ENCODE data around the gene CUL4B. TPM values are rescaled to one million over a fixed set of nuclear protein-coding genes. Genes with fewer than 3 reads are reported as not detected.

CUL4B gene
- total RNA-seq, 2 experiments from 2014 or later, result 53.2 to 60.1 TPM

DNA sequence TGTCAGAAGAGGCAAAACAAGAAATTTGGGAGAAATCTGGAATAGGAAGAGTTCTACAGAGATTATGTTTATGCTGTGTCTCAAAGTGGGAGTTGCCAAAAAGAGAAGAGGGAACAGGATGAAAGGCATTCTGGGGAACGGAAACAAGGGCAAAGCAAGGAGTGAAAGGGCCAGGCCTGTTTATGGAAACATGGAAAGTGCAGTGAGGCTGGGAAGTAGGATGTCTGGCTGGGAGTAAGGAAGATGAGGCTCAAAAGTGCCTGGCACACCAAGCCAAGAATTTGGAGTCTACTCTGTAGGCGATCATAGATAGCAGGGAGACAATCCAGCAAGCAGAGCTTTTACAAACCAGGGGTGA, 1.8 kb upstream of the CUL4B start:
- Mint-ChIP-seq H3K9me3 (no peaks in the 10 kb centered on the region), H3K36me3 (ENCODE audit: low read depth) (peaks cover 4% of the 10 kb centered on the region), H3K4me3 (no peak overlapping the region), H3K4me1 (ENCODE audit: low read depth) (peaks cover 8% of the 10 kb centered on the region), H3K27me3 (ENCODE audit: low read depth) (no peaks in the 10 kb centered on the region), H3K27ac (peak overlapping the region; percentile 59)
- intact Hi-C loops (cut with micrococcal nuclease), result loop anchor here (5.0 kb wide), 3 partner anchors 75 to 690 kb away; partner anchors contain the start of genes LAMP2, NDUFA1 and RNF113A
- CTCF ChIA-PET, result no interaction called here
- no peak for DNase-seq

- Mint-ChIP-seq H3K27ac (peak overlapping the region; percentile 98), H3K36me3 (ENCODE audit: low read depth) (peaks cover 6% of the 10 kb centered on the region), H3K4me3 (peak overlapping the region; percentile 98), H3K27me3 (ENCODE audit: low read depth) (no peaks in the 10 kb centered on the region), H3K4me1 (ENCODE audit: low read depth) (peaks cover 11% of the 10 kb centered on the region), H3K9me3 (no peaks in the 10 kb centered on the region)
- no peak for DNase-seq
- CTCF ChIA-PET, result interaction anchor here (0.7 to 0.8 kb wide), 2 partner anchors 42 to 101 kb away, joined by 3 read pairs; partner anchors contain the start of gene MCTS1
- intact Hi-C loops (cut with micrococcal nuclease), result loop anchor here (1.0 to 5.0 kb wide), 8 partner anchors 12 to 690 kb away; partner anchors contain the start of genes C1GALT1C1, LAMP2, MCTS1 and NDUFA1
Measured at GRCh38 chrX:120561634-120562568, 1.1 kb upstream of the CUL4B start.

GRCh38 chrX:120560405-120560841, 339 bp downstream of the CUL4B start:
- peaks cover 16% of the 10 kb centered on the region for H3K4me1 Mint-ChIP-seq (ENCODE audit: low read depth)
- CTCF ChIA-PET, result interaction anchor here (0.7 kb wide), 1 partner anchor 17 kb away, joined by 3 read pairs; no protein-coding TSS in a partner anchor
- H3K36me3 Mint-ChIP-seq (ENCODE audit: low read depth), result peaks cover 8% of the 10 kb centered on the region
- no peaks in the 10 kb centered on the region for H3K27me3 Mint-ChIP-seq (ENCODE audit: low read depth)
- H3K4me3 Mint-ChIP-seq, result peak overlapping the region; percentile 98
- no peaks in the 10 kb centered on the region for H3K9me3 Mint-ChIP-seq
- peak; percentile 55 for DNase-seq
- peak overlapping the region; percentile 98 for H3K27ac Mint-ChIP-seq
- intact Hi-C loops (cut with micrococcal nuclease), result loop anchor here (1.0 to 5.0 kb wide), 6 partner anchors 73 to 688 kb away; partner anchors contain the start of genes LAMP2, NDUFA1, RNF113A and ZBTB33

GRCh38 chrX:120559804-120560203, 958 bp downstream of the CUL4B start:
- Mint-ChIP-seq H3K4me1 (ENCODE audit: low read depth) (peaks cover 18% of the 10 kb centered on the region), H3K36me3 (ENCODE audit: low read depth) (peaks cover 9% of the 10 kb centered on the region), H3K9me3 (no peaks in the 10 kb centered on the region), H3K4me3 (peak overlapping the region; percentile 98), H3K27ac (peak overlapping the region; percentile 98), H3K27me3 (ENCODE audit: low read depth) (no peaks in the 10 kb centered on the region)
- CTCF ChIA-PET, result interaction anchor here (0.7 kb wide), 1 partner anchor 18 kb away, joined by 3 read pairs; no protein-coding TSS in a partner anchor
- DNase-seq, result no peak
- intact Hi-C loops (cut with micrococcal nuclease), result loop anchor here (1.0 to 10.0 kb wide), 8 partner anchors 73 to 1325 kb away; partner anchors contain the start of genes LAMP2, NDUFA1, PGRMC1 and RNF113A

DNA sequence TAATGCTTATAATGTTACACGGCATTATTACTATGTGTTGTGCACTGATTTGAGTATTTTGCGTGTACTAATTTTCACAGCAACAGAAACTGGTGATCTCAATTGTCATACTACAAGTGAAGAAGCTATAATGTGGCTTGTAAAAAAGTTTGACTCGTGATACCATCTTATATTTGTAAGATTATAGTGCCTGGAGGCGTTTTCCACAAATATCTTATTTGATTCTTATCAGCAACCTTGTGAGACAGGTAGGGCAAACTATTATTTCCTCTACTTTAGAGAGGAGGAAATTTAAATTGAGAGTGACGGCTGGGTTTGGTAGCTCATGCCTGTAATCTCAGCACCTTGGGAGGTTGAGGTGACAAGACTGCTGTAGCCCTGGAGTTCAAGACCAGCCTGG, 4.5 kb downstream of the CUL4B start:
- H3K36me3 Mint-ChIP-seq (ENCODE audit: low read depth), result peaks cover 12% of the 10 kb centered on the region
- no peak for DNase-seq
- H3K27ac Mint-ChIP-seq, result no peak overlapping the region
- CTCF ChIA-PET, result interaction anchor here (0.5 to 1.3 kb wide), 2 partner anchors 59 to 107 kb away, joined by 3 to 5 read pairs; no protein-coding TSS in a partner anchor
- intact Hi-C loops (cut with micrococcal nuclease), result loop anchor here (5.0 to 10.0 kb wide), 2 partner anchors 216 to 1321 kb away; partner anchors contain the start of gene PGRMC1
- no peaks in the 10 kb centered on the region for H3K9me3 Mint-ChIP-seq
- no peak overlapping the region for H3K4me3 Mint-ChIP-seq
- H3K27me3 Mint-ChIP-seq (ENCODE audit: low read depth), result no peaks in the 10 kb centered on the region
- H3K4me1 Mint-ChIP-seq (ENCODE audit: low read depth), result peaks cover 13% of the 10 kb centered on the region

DNA sequence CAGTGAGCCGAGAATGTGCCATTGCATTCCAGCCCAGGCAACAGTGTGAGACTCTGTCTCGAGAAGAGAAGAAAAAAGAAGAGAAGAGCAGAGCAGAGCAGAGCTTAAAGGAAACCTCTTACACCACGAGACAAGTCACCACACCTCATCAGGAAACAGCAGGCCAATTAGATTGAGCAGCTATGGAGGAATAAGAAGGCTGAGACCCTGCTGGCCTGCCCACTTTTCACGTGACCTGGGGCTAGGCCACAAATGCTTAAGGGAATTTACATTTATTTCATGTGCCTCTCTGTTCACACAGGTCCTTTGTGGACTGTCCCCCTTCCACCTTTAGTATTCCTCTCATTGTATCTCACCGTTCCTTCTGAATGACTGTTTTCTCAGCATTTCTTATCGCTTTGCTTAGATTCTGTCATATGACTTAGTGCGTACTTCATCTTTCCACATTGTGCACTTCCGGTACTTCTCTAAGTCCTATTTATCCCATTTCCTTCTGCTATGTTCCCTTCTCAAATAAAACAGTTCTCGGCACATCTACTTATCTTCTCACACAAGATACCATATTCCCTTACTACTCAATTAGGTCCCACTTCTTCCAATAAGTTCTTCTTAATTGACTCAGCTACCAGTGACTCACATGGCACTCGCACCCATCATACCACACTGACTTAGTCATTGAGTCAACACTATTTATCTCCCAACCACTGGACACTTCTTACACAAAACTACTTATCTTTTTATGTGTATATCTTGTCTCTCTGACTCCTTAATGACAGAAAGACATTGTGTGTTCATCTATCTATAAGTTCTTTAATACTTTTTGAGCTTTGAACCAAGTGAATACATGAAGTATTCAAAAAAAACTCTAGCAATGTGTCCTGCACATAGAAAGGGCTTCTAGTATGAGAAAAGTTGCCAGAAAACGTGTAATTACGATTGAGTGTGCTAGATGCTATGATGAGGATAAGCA, 11.0 kb downstream of the CUL4B start:
- peak; percentile 56 for DNase-seq
- Mint-ChIP-seq H3K36me3 (ENCODE audit: low read depth) (peaks cover 10% of the 10 kb centered on the region), H3K27ac (peak overlapping the region; percentile 32), H3K4me3 (no peak overlapping the region), H3K9me3 (no peaks in the 10 kb centered on the region), H3K27me3 (ENCODE audit: low read depth) (no peaks in the 10 kb centered on the region), H3K4me1 (ENCODE audit: low read depth) (peaks cover 26% of the 10 kb centered on the region)
- CTCF ChIA-PET, result interaction anchor here (0.6 kb wide), 1 partner anchor 29 kb away, joined by 3 read pairs; no protein-coding TSS in a partner anchor
- intact Hi-C loops (cut with micrococcal nuclease), result loop anchor here (1.0 to 10.0 kb wide), 4 partner anchors 12 to 1315 kb away; partner anchors contain the start of genes C1GALT1C1, MCTS1 and PGRMC1

- H3K9me3 Mint-ChIP-seq, result no peaks in the 10 kb centered on the region
- no peaks in the 10 kb centered on the region for H3K27me3 Mint-ChIP-seq (ENCODE audit: low read depth)
- DNase-seq, result no peak
- no peak overlapping the region for H3K4me3 Mint-ChIP-seq
- no peaks in the 10 kb centered on the region for H3K4me1 Mint-ChIP-seq (ENCODE audit: low read depth)
- CTCF ChIA-PET, result no interaction called here
- intact Hi-C loops (cut with micrococcal nuclease), result no loop called here
- H3K36me3 Mint-ChIP-seq (ENCODE audit: low read depth), result peaks cover 22% of the 10 kb centered on the region
- no peak overlapping the region for H3K27ac Mint-ChIP-seq
Measured at GRCh38 chrX:120536061-120536460, 24.7 kb downstream of the CUL4B start.

DNA sequence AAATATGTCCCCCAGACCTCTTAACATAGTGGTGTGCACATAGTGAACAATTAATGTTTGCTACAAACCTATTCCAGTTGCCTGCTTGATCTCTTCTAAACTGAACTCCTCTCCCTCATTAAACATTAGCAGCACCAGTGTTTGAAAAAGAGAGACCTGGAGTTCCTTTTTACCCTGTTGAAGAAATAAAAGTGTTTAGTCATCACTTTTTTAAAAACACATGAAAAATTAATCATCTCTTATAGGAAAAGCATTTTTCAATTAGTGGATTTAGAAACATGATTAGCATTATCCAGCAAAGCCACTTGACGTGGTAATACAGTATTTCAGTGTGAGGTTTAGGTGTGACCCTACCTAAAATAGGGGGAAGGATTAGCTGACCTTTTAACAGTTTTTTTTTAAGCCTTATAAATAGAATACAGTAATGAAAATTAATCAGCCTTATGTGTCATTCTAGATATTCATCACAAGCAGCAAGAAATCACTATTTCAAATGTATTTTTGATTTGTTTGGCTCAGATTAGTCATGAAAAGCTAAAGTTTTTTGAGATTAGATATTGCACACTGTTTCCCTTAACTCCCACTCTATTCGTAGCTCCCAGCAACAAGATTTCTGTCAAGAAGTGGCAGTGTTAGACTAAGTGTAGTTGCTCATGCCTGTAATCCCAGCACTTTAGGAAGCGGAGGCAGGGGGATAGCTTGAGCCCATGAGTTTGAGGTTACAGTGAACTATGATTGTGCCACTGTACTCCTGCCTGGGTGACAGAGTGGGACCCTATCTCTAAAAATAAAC, 26.2 kb downstream of the CUL4B start:
- no peak for DNase-seq
- CTCF ChIA-PET, result no interaction called here
- no peaks in the 10 kb centered on the region for H3K27me3 Mint-ChIP-seq (ENCODE audit: low read depth)
- H3K4me3 Mint-ChIP-seq, result no peak overlapping the region
- H3K4me1 Mint-ChIP-seq (ENCODE audit: low read depth), result no peaks in the 10 kb centered on the region
- no peak overlapping the region for H3K27ac Mint-ChIP-seq
- H3K9me3 Mint-ChIP-seq, result no peaks in the 10 kb centered on the region
- H3K36me3 Mint-ChIP-seq (ENCODE audit: low read depth), result peaks cover 22% of the 10 kb centered on the region
- intact Hi-C loops (cut with micrococcal nuclease), result no loop called here

DNA sequence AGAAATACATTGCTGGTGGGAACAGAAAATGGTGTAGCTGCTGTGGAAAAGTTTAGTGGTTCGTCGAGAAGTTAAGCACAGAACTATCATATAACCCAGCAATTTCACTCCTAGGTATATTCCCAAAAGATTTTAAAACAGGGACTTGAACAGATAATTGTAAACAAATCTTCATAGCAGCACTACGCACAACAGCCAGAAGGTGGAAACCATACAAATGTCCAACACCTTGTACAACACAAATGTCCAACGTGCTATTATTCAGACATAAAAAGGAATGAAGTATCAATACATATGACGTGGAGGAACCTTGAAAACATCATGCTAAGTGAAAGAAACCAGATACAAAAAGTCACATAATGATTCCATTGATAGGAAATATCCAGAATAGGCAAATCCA, 37.9 kb downstream of the CUL4B start:
- CTCF ChIA-PET, result no interaction called here
- peaks cover 2% of the 10 kb centered on the region for H3K9me3 Mint-ChIP-seq
- H3K4me1 Mint-ChIP-seq (ENCODE audit: low read depth), result no peaks in the 10 kb centered on the region
- no peak overlapping the region for H3K4me3 Mint-ChIP-seq
- H3K36me3 Mint-ChIP-seq (ENCODE audit: low read depth), result peaks cover 13% of the 10 kb centered on the region
- H3K27ac Mint-ChIP-seq, result no peak overlapping the region
- intact Hi-C loops (cut with micrococcal nuclease), result no loop called here
- H3K27me3 Mint-ChIP-seq (ENCODE audit: low read depth), result no peaks in the 10 kb centered on the region
- no peak for DNase-seq

DNA sequence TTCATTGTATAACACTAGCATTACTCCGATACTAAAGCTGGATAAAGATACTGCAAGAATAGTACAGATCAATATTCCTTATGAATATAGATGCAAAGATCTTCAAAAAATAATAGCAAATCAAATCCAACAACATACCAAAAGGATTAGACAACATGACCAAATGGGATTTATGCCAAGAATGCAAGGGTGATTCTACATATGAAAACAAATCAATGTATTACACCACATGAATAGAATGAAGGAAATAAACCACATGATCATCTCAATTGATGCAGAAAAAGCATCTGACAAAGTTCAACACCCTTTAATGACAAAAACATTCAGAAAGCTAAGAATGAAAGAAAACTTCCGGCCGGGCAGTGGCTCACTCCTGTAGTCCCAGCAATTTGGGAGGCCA, 42.8 kb downstream of the CUL4B start:
- Mint-ChIP-seq H3K27me3 (ENCODE audit: low read depth) (no peaks in the 10 kb centered on the region), H3K36me3 (ENCODE audit: low read depth) (peaks cover 3% of the 10 kb centered on the region), H3K9me3 (peaks cover under 1% of the 10 kb centered on the region), H3K4me1 (ENCODE audit: low read depth) (peaks cover 2% of the 10 kb centered on the region), H3K4me3 (no peak overlapping the region), H3K27ac (no peak overlapping the region)
- no peak for DNase-seq
- CTCF ChIA-PET, result no interaction called here
- intact Hi-C loops (cut with micrococcal nuclease), result no loop called here

GRCh38 chrX:120514236-120514635, 46.5 kb downstream of the CUL4B start:
- peak; percentile 4 for DNase-seq
- Mint-ChIP-seq H3K9me3 (no peaks in the 10 kb centered on the region), H3K27me3 (ENCODE audit: low read depth) (no peaks in the 10 kb centered on the region), H3K36me3 (ENCODE audit: low read depth) (no peaks in the 10 kb centered on the region), H3K27ac (no peak overlapping the region), H3K4me3 (no peak overlapping the region), H3K4me1 (ENCODE audit: low read depth) (peaks cover 2% of the 10 kb centered on the region)
- intact Hi-C loops (cut with micrococcal nuclease), result no loop called here
- CTCF ChIA-PET, result interaction anchor here (0.8 kb wide), 2 partner anchors 15 to 256 kb away, joined by 3 read pairs; no protein-coding TSS in a partner anchor
